ENCODE results near the gene TEKT2.

Gene TEKT2

DNA sequence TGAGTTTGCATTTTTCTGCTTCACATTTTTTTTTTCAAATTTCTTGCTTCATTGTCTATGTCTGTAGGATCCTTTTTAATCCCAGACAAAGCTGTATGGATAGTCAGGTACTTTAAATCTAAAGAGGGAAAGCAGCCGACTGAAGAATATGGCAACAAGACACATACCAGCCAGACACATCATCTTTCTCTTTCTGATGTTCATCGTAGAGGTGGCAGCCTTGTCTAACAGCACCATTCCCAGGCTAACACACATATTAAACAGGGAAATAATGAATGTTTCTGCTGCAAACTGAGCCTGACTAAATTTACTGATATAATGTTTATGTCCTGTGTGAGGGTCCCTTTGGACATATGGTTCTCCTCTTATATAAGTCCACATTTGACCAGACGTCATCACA is 3.7 kb upstream of the TEKT2 start:
- Histone ChIP-seq H3K79me2 (ENCODE audit: low read length) (no peaks in the 10 kb centered on the region), H3K36me3 (replicated peaks; ENCODE audit: low read depth, low read length) (no peaks in the 10 kb centered on the region), H3K9ac (ENCODE audit: low read length) (no peak overlapping the region), H3K27me3 (ENCODE audit: low read depth, low read length) (no peaks in the 10 kb centered on the region), H3K4me1 (ENCODE audit: low read length) (no peaks in the 10 kb centered on the region), H3K4me2 (ENCODE audit: low read length) (no peak overlapping the region), H3K27ac (ENCODE audit: low read length) (no peak overlapping the region), H2AFZ (ENCODE audit: low read depth, low read length) (no peak overlapping the region), H3K4me3 (ENCODE audit: low read length) (no peak overlapping the region), H3K9me3 (ENCODE audit: insufficient read depth, low read length) (no peaks in the 10 kb centered on the region), H4K20me1 (ENCODE audit: insufficient read depth, low read length) (no peaks in the 10 kb centered on the region)
- TF ChIP-seq CTCF (IDR thresholded peaks at IDR 0.05; ENCODE audit: low read depth, low read length), result no peak
- no peak for TF ChIP-seq EZH2phosphoT487 (IDR thresholded peaks at IDR 0.05; ENCODE audit: low read depth)

DNA sequence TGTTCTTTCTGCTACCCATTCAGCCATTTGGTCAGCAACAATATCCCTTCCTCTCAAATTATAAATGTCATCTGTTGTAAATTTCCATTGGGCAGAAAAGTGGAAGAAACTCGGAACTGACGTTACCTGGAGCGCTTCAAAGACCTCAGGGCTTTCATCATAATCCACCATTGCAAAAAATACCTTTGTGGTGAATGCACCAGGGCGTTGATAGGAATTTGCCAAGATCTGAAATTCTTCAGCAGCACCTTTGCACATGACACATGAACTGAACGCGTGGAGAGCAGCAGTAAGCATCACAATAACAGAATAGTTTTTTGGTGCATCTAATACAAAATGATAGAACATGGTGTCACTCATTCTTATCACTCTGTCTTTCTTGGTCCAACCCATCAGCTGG is 3.1 kb upstream of the TEKT2 start:
- Histone ChIP-seq H3K27ac (ENCODE audit: low read length) (no peak overlapping the region), H3K4me1 (ENCODE audit: low read length) (no peaks in the 10 kb centered on the region), H3K4me3 (ENCODE audit: low read length) (no peak overlapping the region), H3K27me3 (ENCODE audit: low read depth, low read length) (no peaks in the 10 kb centered on the region), H3K79me2 (ENCODE audit: low read length) (no peaks in the 10 kb centered on the region), H3K9me3 (ENCODE audit: insufficient read depth, low read length) (no peaks in the 10 kb centered on the region), H3K36me3 (replicated peaks; ENCODE audit: low read depth, low read length) (no peaks in the 10 kb centered on the region), H4K20me1 (ENCODE audit: insufficient read depth, low read length) (no peaks in the 10 kb centered on the region), H2AFZ (ENCODE audit: low read depth, low read length) (no peak overlapping the region), H3K9ac (ENCODE audit: low read length) (no peak overlapping the region), H3K4me2 (ENCODE audit: low read length) (no peak overlapping the region)
- TF ChIP-seq EZH2phosphoT487 (IDR thresholded peaks at IDR 0.05; ENCODE audit: low read depth) (no peak), CTCF (IDR thresholded peaks at IDR 0.05; ENCODE audit: low read depth, low read length) (no peak)

GRCh38 chr1:36081926-36082485 is 1.9 kb upstream of the TEKT2 start:
- no peaks in the 10 kb centered on the region for H4K20me1 ChIP-seq (ENCODE audit: insufficient read depth, low read length)
- TF ChIP-seq EZH2phosphoT487 (IDR thresholded peaks at IDR 0.05; ENCODE audit: low read depth) (no peak), CTCF (IDR thresholded peaks at IDR 0.05; ENCODE audit: low read depth, low read length) (no peak)
- H3K27me3 ChIP-seq (ENCODE audit: low read depth, low read length), result no peaks in the 10 kb centered on the region
- no peak overlapping the region for H3K9ac ChIP-seq (ENCODE audit: low read length)
- H3K4me3 ChIP-seq (ENCODE audit: low read length), result no peak overlapping the region
- H3K27ac ChIP-seq (ENCODE audit: low read length), result no peak overlapping the region
- no peaks in the 10 kb centered on the region for H3K36me3 ChIP-seq (replicated peaks; ENCODE audit: low read depth, low read length)
- H3K4me1 ChIP-seq (ENCODE audit: low read length), result no peaks in the 10 kb centered on the region
- H2AFZ ChIP-seq (ENCODE audit: low read depth, low read length), result no peak overlapping the region
- no peaks in the 10 kb centered on the region for H3K9me3 ChIP-seq (ENCODE audit: insufficient read depth, low read length)
- H3K4me2 ChIP-seq (ENCODE audit: low read length), result no peak overlapping the region
- H3K79me2 ChIP-seq (ENCODE audit: low read length), result no peaks in the 10 kb centered on the region

DNA sequence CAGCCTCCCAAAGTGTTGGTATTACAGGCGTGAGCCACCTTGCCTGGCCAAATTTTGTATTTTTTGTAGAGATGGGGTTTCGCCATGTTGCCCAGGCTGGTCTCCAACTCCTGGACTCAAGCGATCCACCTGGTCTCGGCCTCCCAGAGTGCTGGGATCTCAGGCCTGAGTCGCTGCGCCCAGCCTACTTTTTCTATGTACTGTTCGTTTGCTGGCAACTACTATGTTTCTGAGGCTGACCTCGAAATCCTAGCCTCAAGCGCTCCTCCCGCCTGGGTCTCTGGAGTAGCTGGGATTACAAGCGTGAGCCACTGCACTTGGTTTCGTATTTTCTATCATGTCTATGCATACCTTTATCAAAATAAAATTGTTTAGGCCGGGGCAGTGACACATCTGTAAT is 675 bp upstream of the TEKT2 start:
- Histone ChIP-seq H3K36me3 (replicated peaks; ENCODE audit: low read depth, low read length) (no peaks in the 10 kb centered on the region), H2AFZ (ENCODE audit: low read depth, low read length) (no peak overlapping the region), H4K20me1 (ENCODE audit: insufficient read depth, low read length) (no peaks in the 10 kb centered on the region), H3K27me3 (ENCODE audit: low read depth, low read length) (no peaks in the 10 kb centered on the region), H3K9ac (ENCODE audit: low read length) (no peak overlapping the region), H3K79me2 (ENCODE audit: low read length) (no peaks in the 10 kb centered on the region), H3K9me3 (ENCODE audit: insufficient read depth, low read length) (no peaks in the 10 kb centered on the region), H3K27ac (ENCODE audit: low read length) (no peak overlapping the region), H3K4me3 (ENCODE audit: low read length) (no peak overlapping the region), H3K4me2 (ENCODE audit: low read length) (no peak overlapping the region), H3K4me1 (ENCODE audit: low read length) (no peaks in the 10 kb centered on the region)
- no peak for TF ChIP-seq CTCF (IDR thresholded peaks at IDR 0.05; ENCODE audit: low read depth, low read length)
- no peak for TF ChIP-seq EZH2phosphoT487 (IDR thresholded peaks at IDR 0.05; ENCODE audit: low read depth)

Measured in OCI-LY3 (cell line).